Retinal pigment epithelial cell (primary cell): ENCODE measurements around the gene PCGF5.

Experiments
- DNase-seq: peaks from one replicate; pipeline ENCODE4 v3.0.0-alpha.2; 2010; ENCODE audit warnings: low read depth
- H3K4me3 ChIP-seq: 2 replicates; pipeline ENCODE4 v1.5.1; 2011; ENCODE audit warnings: mild to moderate bottlenecking, low read length, control low read depth, moderate library complexity
- TF ChIP-seq, protein P1 (sequence below): conservative IDR thresholded peaks from 2 replicates; pipeline ENCODE4 v1.5.1; 2011; ENCODE audit warnings: low read depth, low read length, control low read depth, inconsistent platforms

Gene PCGF5

DNA sequence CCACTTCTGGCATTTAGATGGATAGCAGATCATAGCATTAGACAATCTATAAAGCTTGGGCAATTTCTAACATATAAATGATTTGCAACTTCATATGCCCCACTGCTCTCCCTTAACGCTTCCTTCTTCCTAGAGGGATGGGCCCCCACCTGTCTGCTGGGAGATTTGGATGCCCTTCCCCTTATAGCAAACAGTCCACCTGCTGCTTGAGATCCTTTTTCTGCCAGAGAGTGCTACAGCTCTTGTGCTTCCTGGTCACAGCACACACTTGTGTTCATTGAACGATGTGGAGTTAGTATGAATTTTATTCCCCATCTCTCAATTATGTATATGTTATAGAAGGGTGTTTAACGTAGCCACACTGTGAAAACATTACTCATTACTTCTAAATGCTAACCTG lies 10.4 kb upstream of the PCGF5 start:
- H3K4me3 ChIP-seq: no peak overlapping the region
- DNase-seq: no peak
- TF ChIP-seq, protein P1, sequence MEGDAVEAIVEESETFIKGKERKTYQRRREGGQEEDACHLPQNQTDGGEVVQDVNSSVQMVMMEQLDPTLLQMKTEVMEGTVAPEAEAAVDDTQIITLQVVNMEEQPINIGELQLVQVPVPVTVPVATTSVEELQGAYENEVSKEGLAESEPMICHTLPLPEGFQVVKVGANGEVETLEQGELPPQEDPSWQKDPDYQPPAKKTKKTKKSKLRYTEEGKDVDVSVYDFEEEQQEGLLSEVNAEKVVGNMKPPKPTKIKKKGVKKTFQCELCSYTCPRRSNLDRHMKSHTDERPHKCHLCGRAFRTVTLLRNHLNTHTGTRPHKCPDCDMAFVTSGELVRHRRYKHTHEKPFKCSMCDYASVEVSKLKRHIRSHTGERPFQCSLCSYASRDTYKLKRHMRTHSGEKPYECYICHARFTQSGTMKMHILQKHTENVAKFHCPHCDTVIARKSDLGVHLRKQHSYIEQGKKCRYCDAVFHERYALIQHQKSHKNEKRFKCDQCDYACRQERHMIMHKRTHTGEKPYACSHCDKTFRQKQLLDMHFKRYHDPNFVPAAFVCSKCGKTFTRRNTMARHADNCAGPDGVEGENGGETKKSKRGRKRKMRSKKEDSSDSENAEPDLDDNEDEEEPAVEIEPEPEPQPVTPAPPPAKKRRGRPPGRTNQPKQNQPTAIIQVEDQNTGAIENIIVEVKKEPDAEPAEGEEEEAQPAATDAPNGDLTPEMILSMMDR: no peak

- DNase-seq: no peak
- TF ChIP-seq, protein P1: no peak
- H3K4me3 ChIP-seq: no peak overlapping the region
Observed at GRCh38 chr10:91210435-91210834, 10.0 kb upstream of the PCGF5 start.

GRCh38 chr10:91211675-91212074 lies 8.8 kb upstream of the PCGF5 start:
- DNase-seq: no peak
- TF ChIP-seq, protein P1: no peak
- no peak overlapping the region for H3K4me3 ChIP-seq

- no peak for DNase-seq
- no peak overlapping the region for H3K4me3 ChIP-seq
- TF ChIP-seq, protein P1: no peak
Observed at GRCh38 chr10:91214911-91215310, 5.6 kb upstream of the PCGF5 start.

GRCh38 chr10:91215384-91215783 lies 5.1 kb upstream of the PCGF5 start:
- DNase-seq: no peak
- no peak overlapping the region for H3K4me3 ChIP-seq
- TF ChIP-seq, protein P1: no peak

- TF ChIP-seq, protein P1: no peak
- no peak for DNase-seq
- peak overlapping the region; percentile 68 for H3K4me3 ChIP-seq
Observed at GRCh38 chr10:91219371-91220193, 881 bp upstream of the PCGF5 start.
